Peyer's patch (tissue), 4 donors: ENCODE measurements around the gene CA9. TPM values are rescaled to one million over a fixed set of nuclear protein-coding genes. Genes with fewer than 3 reads are reported as not detected.
A peak's percentile ranks its signal among the peaks of the same experiment; 100 is the strongest.

ENCODE experiments used
- DNase-seq, 3 donors: peaks; one replicate each; pipeline ENCODE4 v3.0.0-alpha.2; 2017 to 2019
- H3K27ac ChIP-seq, 4 donors: fragments of 200-600 bp; sonication (generic); one replicate each; pipeline ENCODE4 v1.5.1; 2016 to 2019
- H3K27me3 ChIP-seq, 2 donors: fragments of 200-600 bp; sonication (generic); one replicate each; pipeline ENCODE4 v1.5.1; 2019
- H3K36me3 ChIP-seq, 3 donors: fragments of 200-600 bp; sonication (generic); one replicate each; pipeline ENCODE4 v1.5.1; 2016 to 2019
- H3K4me1 ChIP-seq, 4 donors: fragments of 200-600 bp; sonication (generic); one replicate each; pipeline ENCODE4 v1.5.1; 2016 to 2019
- H3K4me3 ChIP-seq, 4 donors: fragments of 200-600 bp; sonication (generic); 1 replicate in 3 of 4; 2 replicates in 1 of 4; pipeline ENCODE4 v1.5.1; 2016 to 2019; ENCODE audit warnings: mild to moderate bottlenecking in 1 of 4
- H3K9me3 ChIP-seq, 4 donors: fragments of 200-600 bp; sonication (generic); one replicate each; pipeline ENCODE4 v1.5.1; 2016 to 2019; ENCODE audit warnings: mild to moderate bottlenecking in 1 of 4
- CTCF ChIP-seq, 6 experiments: fragments of 450-650 bp in 4 of 6; fragments of 200-600 bp in 2 of 6; sonication (generic) in 1 of 6; IDR thresholded peaks; one replicate each; pipeline ENCODE4 v1.5.1; 2017 to 2019; ENCODE audit warnings: antibody characterized with exemption in 6 of 6, mild to moderate bottlenecking in 3 of 6, moderate library complexity in 1 of 6
- POLR2A ChIP-seq, 2 donors: fragments of 450-650 bp; IDR thresholded peaks; one replicate each; pipeline ENCODE4 v1.5.1; 2017; ENCODE audit warnings: antibody characterized with exemption in 2 of 2, mild to moderate bottlenecking in 2 of 2, moderate library complexity in 2 of 2
- total RNA-seq, 4 donors: library from RNA; depleted of rRNA; stranded (reverse); fragments of >200 nt; gene quantifications; one replicate each; pipeline ENCODE4 v1.1.0, GENCODE V29; 2016

The CA9 gene
- total RNA-seq, 4 donors from 2014 or later, result 1.6 to 6.3 (median 5.2) TPM

GRCh38 chr9:35682051-35682450 lies 8.3 kb downstream of the CA9 start:
- Histone ChIP-seq H3K27ac (peak overlapping the region in 1 of 4 donors; percentile 27), H3K36me3 (peaks cover 0 to 8% (median 0%) of the 10 kb centered on the region in 3 donors), H3K9me3 (no peaks in the 10 kb centered on the region), H3K4me3 (no peak overlapping the region), H3K4me1 (no peaks in the 10 kb centered on the region), H3K27me3 (no peaks in the 10 kb centered on the region)
- no peak for DNase-seq
- no peak for TF ChIP-seq CTCF (IDR thresholded peaks at IDR 0.05)
- no peak for TF ChIP-seq POLR2A (IDR thresholded peaks at IDR 0.05)

- Histone ChIP-seq H3K36me3 (peaks cover 0 to 8% (median 0%) of the 10 kb centered on the region in 3 donors), H3K4me1 (no peaks in the 10 kb centered on the region), H3K27ac (peak overlapping the region in 1 of 4 donors; percentile 28), H3K27me3 (no peaks in the 10 kb centered on the region), H3K4me3 (no peak overlapping the region), H3K9me3 (no peaks in the 10 kb centered on the region)
- TF ChIP-seq POLR2A (IDR thresholded peaks at IDR 0.05), result no peak
- TF ChIP-seq CTCF (IDR thresholded peaks at IDR 0.05), result no peak
- DNase-seq, result no peak
Measured at GRCh38 chr9:35682520-35683315, 9.0 kb downstream of the CA9 start.

GRCh38 chr9:35683323-35683722 lies 9.6 kb downstream of the CA9 start:
- Histone ChIP-seq H3K36me3 (peaks cover 0 to 8% (median 0%) of the 10 kb centered on the region in 3 donors), H3K27ac (peak overlapping the region in 1 of 4 donors; percentile 5)

DNA sequence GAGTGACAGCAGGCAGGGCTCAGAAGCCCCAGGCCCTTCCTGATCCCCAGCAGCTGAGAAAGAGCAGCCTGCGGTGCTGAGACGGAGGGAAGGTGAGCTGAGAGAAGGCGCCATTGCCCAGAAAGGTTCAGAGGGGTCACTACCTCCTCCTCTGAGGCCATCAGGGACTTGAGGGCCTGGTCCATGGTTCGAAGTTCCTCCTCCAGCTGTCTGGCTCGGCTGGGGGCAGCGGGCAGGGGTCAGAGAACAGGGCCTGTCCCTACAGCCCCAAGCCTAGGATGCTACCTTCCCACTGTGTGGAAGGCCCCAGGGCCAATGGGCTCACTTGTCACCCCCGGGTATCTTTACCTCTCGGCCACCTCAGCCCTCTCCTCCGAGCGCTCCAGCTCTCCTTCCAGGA lies 11.2 kb downstream of the CA9 start:
- no peak for TF ChIP-seq CTCF (IDR thresholded peaks at IDR 0.05)
- no peak for TF ChIP-seq POLR2A (IDR thresholded peaks at IDR 0.05)
- Histone ChIP-seq H3K9me3 (no peaks in the 10 kb centered on the region), H3K27me3 (no peaks in the 10 kb centered on the region), H3K27ac (peak overlapping the region in 1 of 4 donors; percentile 5), H3K36me3 (peaks cover 0 to 8% (median 0%) of the 10 kb centered on the region in 3 donors), H3K4me3 (peak overlapping the region in 1 of 4 donors; percentile 69), H3K4me1 (peaks cover 0 to 16% (median 0%) of the 10 kb centered on the region in 4 donors)
- DNase-seq, result no peak

More at GRCh38 chr9:35683323-35683722, 9.6 kb downstream of the CA9 start:
- Histone ChIP-seq H3K9me3 (no peaks in the 10 kb centered on the region), H3K4me1 (peaks cover 0 to 3% (median 0%) of the 10 kb centered on the region in 4 donors), H3K27me3 (no peaks in the 10 kb centered on the region), H3K4me3 (no peak overlapping the region)
- no peak for TF ChIP-seq POLR2A (IDR thresholded peaks at IDR 0.05)
- TF ChIP-seq CTCF (IDR thresholded peaks at IDR 0.05), result no peak
- DNase-seq, result no peak

DNA sequence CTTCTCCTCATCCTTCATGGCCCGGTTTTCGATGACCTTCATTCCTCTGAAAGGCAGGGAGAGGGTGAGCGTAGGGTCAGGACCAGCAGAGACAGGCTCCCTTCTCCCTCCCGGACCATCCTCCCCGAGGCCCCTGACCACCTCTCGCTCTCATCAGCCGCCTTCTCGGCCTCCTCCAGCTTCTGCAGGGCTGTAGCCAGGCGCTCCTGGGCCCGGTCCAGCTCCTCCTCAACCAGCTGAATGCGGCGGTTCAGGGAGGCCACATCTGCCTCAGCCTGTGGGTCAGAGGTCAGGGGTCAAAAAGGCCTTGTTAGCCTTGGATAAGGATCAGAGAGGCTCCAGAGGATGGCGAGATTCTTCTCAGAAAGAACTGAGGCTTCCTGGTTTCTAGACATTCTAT lies 11.8 kb downstream of the CA9 start:
- DNase-seq, result no peak
- H3K9me3 ChIP-seq, result no peaks in the 10 kb centered on the region
- peak overlapping the region in 1 of 4 donors; percentile 1 for H3K27ac ChIP-seq
- peak overlapping the region in 1 of 4 donors; percentile 69 for H3K4me3 ChIP-seq
- peaks cover 0 to 8% (median 0%) of the 10 kb centered on the region in 3 donors for H3K36me3 ChIP-seq
- H3K27me3 ChIP-seq, result no peaks in the 10 kb centered on the region
- TF ChIP-seq POLR2A (IDR thresholded peaks at IDR 0.05), result no peak
- TF ChIP-seq CTCF (IDR thresholded peaks at IDR 0.05), result no peak
- peaks cover 0 to 22% (median 0%) of the 10 kb centered on the region in 4 donors for H3K4me1 ChIP-seq
